PFSK-1 (cell line): ENCODE results near the gene PSMA1.

Source experiments
- FOXP2 ChIP-seq: optimal IDR thresholded peaks from 2 replicates; pipeline ENCODE3; 2011; ENCODE audit warnings: borderline replicate concordance, control low read depth, inconsistent platforms; ENCODE audit not compliant: insufficient read depth; ENCODE audit errors: extremely low read length, extremely low read depth
- POLR2AphosphoS5 ChIP-seq: IDR thresholded peaks from 2 replicates; pipeline ENCODE4 v1.6.1; 2012; ENCODE audit warnings: low read depth, mild to moderate bottlenecking, control low read depth, low read length, moderate library complexity
- REST ChIP-seq, 2 experiments: IDR thresholded peaks; 2 replicates each; pipeline versions ENCODE4 v1.6.1 to v1.8.0; 2011 to 2012; ENCODE audit warnings: low read depth in 2 of 2, low read length in 2 of 2, control low read depth in 1 of 2, inconsistent platforms in 1 of 2, mild to moderate bottlenecking in 1 of 2, moderate library complexity in 1 of 2; ENCODE audit not compliant: insufficient read depth in 1 of 2
- SIN3A ChIP-seq: IDR thresholded peaks from 2 replicates; pipeline ENCODE4 v1.6.1; 2012; ENCODE audit warnings: mild to moderate bottlenecking, low read length, moderate library complexity, borderline replicate concordance; ENCODE audit not compliant: insufficient read depth
- TAF1 ChIP-seq: IDR thresholded peaks from 2 replicates; pipeline ENCODE4 v1.6.1; 2012; ENCODE audit warnings: low read length, control low read depth, borderline replicate concordance; ENCODE audit not compliant: insufficient read depth

PSMA1 gene

DNA sequence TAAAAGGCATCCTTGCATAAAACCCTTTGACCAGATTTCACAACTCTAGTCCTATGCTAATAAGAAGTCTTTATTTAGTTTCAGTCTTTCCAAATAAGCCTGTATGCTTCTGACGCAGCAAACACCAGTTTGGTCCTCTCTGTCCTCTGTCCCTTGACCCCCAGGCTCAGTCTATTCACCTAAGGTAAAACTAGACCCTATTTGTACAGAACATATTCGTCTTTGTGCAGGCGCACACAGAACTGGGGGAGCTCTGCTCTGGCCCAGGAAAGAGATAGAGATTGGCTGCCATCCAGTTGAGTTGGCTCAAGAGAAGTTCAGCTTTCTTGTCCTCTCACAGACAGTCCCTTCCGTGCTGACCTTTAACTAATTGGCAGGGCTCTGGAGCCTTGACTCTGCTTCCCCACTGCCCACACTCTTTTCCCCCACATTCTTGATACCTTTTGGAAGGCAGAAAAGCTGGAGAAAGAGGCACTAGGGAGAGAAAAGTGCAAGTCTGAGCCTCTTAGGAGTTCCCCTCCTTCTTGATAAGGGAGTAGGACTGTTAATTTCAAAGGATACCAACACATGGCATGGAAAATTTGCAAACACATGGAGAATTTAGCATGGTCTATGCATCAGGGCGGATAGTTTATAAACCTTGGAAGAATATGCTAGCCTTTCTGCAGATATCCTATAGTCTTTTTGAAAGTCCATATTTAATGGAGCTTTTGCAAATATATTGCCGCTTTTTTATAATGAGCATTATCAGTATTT is 21.2 kb upstream of the PSMA1 start:
- TF ChIP-seq SIN3A: no peak
- TF ChIP-seq FOXP2: no peak
- TF ChIP-seq REST (IDR thresholded peaks at IDR 0.05; ENCODE audit: insufficient read depth in 1 of 2, low read depth in 2 of 2, low read length in 2 of 2): peak in 1 of 2 experiments; percentile 29; a peak in 1 of 4 replicates
- no peak for TF ChIP-seq POLR2AphosphoS5
- no peak for TF ChIP-seq TAF1

- no peak for TF ChIP-seq FOXP2
- no peak for TF ChIP-seq POLR2AphosphoS5
- no peak for TF ChIP-seq SIN3A
- no peak for TF ChIP-seq TAF1
- no peak for TF ChIP-seq REST (IDR thresholded peaks at IDR 0.05; ENCODE audit: insufficient read depth in 1 of 2, low read depth in 2 of 2, low read length in 2 of 2)
Observed at GRCh38 chr11:14539982-14540421, 19.8 kb upstream of the PSMA1 start.

- TF ChIP-seq FOXP2 (no peak), SIN3A (no peak), POLR2AphosphoS5 (no peak), TAF1 (no peak), REST (IDR thresholded peaks at IDR 0.05; ENCODE audit: insufficient read depth in 1 of 2, low read depth in 2 of 2, low read length in 2 of 2) (no peak)
Observed at GRCh38 chr11:14538926-14539554, 18.9 kb upstream of the PSMA1 start.

DNA sequence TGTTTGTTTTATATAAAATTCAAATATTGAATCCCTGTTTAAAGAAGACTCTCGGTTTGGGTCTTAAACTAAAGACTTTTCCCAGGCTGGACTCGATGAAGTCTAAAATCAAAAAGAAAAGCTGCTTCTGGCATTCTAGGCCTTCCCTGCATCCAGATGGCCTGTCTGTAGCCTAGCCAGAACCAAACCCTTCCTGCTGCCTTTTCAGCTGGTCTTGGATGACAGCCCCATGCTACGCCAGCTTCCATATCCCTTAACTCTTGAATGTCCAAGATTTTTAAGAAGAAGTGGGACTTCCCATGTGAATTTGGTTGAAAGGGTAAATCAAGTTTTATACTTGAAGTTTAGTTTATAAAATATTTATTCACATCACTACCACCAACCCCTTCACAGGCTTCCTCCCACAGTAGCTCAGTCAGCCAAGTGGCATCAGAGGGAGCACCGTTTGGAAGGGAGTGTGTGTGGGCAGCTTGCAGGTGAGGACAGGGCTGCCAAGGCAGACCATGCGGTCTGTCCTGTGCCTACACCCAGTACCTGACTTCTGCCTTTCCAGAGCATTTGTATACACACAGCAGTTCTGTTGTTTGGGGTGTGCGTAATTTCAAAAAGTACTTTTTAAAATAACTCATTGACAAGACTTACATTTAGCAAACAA is 18.2 kb upstream of the PSMA1 start:
- TF ChIP-seq REST (IDR thresholded peaks at IDR 0.05; ENCODE audit: insufficient read depth in 1 of 2, low read depth in 2 of 2, low read length in 2 of 2) (no peak), TAF1 (no peak), POLR2AphosphoS5 (no peak), SIN3A (peak; percentile 63; the same call in 1 of the 2 replicates), FOXP2 (no peak)
